ENCODE data around the gene ZC3HAV1.

The ZC3HAV1 gene

DNA sequence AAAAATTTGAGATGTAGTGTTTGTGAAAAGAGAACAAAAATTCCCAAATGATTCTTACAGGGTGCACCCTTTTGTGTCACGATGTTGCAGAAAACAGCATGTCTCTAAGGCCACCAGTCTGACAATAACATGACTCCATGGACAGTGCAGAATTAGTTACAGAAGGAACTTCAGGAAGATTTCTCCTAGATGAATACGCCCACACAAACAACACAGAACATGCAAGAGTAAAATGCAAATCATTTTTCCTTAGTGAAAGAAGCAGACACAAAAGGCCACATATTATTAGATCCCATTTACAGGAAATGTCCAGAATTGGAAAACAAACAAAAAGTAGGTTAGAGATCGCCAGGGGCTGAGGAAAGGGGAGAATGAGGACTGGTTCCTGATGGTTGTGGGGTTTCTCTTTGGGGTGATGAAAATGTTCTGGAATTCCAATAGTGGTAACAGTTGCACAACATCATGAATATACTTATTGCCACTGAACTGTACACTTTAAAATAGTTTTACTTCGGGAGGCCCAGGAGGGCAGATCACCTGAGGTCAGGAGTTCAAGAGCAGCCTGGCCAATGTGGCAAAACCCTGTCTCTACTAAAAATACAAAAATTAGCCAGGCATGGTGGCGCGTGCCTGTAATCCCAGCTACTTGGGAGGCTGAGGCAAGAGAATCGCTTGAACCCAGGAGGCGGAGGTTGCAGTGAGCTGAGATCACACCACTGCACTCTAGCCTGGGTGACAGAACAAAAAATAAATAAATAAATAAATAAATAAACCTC is 10.2 kb downstream of the ZC3HAV1 start:
- peaks cover 98% of the 10 kb centered on the region for H3K79me2 ChIP-seq (ENCODE audit: insufficient read depth, low read length)
- DNase-seq, result no peak
- no peaks in the 10 kb centered on the region for H3K9me3 ChIP-seq (ENCODE audit: insufficient read depth, low read length, severe bottlenecking)
- H4K20me1 ChIP-seq (ENCODE audit: insufficient read depth, low read length), result peaks cover 30% of the 10 kb centered on the region
- peak overlapping the region; percentile 48 for H3K27ac ChIP-seq (ENCODE audit: low read length)
- H2AFZ ChIP-seq (ENCODE audit: low read depth, low read length), result no peak overlapping the region
- peaks cover 42% of the 10 kb centered on the region for H3K36me3 ChIP-seq (ENCODE audit: insufficient read depth, low read length)
- H3K4me3 ChIP-seq (ENCODE audit: low read depth in 1 of 2, low read length in 2 of 2), result no peak overlapping the region
- no peaks in the 10 kb centered on the region for H3K27me3 ChIP-seq (ENCODE audit: insufficient read depth, low read length, poor library complexity)
- H3K4me1 ChIP-seq (ENCODE audit: insufficient read depth, low read length), result peaks cover 93% of the 10 kb centered on the region
- peak overlapping the region; percentile 7; the same call in 1 of the 2 replicates for H3K4me2 ChIP-seq (ENCODE audit: insufficient read depth, low read length)
- H3K9ac ChIP-seq (ENCODE audit: low read depth, low read length), result no peak overlapping the region
- TF ChIP-seq EZH2 (IDR thresholded peaks at IDR 0.05; ENCODE audit: borderline replicate concordance, low read depth, low read length, severe bottlenecking), result no peak
- TF ChIP-seq, protein P1, sequence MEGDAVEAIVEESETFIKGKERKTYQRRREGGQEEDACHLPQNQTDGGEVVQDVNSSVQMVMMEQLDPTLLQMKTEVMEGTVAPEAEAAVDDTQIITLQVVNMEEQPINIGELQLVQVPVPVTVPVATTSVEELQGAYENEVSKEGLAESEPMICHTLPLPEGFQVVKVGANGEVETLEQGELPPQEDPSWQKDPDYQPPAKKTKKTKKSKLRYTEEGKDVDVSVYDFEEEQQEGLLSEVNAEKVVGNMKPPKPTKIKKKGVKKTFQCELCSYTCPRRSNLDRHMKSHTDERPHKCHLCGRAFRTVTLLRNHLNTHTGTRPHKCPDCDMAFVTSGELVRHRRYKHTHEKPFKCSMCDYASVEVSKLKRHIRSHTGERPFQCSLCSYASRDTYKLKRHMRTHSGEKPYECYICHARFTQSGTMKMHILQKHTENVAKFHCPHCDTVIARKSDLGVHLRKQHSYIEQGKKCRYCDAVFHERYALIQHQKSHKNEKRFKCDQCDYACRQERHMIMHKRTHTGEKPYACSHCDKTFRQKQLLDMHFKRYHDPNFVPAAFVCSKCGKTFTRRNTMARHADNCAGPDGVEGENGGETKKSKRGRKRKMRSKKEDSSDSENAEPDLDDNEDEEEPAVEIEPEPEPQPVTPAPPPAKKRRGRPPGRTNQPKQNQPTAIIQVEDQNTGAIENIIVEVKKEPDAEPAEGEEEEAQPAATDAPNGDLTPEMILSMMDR (IDR thresholded peaks at IDR 0.05; ENCODE audit: borderline replicate concordance, extremely low read depth, low read length, poor library complexity, severe bottlenecking), result no peak
- ATAC-seq (ENCODE audit: insufficient read depth, low read depth), result no peak

DNA sequence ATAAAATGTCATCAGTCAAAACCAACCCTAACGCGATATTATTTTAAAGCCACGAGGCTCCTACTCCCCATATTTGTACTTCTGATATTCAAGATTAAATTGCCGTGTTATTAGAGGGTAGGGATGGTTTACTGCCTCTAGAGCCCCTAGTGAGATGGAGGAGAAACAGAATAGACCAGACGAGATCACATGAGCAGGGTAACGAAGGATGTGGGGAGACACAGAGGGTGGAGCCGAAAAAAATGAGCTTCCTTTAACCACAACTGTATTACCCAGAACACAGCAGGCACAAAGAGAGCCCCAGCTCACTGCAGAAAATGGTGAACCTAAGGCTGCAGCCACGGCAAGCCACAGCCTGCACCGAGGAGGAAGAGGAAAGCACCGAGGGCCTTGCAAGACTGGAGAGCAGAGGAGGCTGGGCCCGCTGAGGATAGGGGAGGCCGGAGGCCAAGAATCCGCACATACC is 14.3 kb downstream of the ZC3HAV1 start:
- H3K36me3 ChIP-seq (ENCODE audit: insufficient read depth, low read length), result peaks cover 68% of the 10 kb centered on the region
- DNase-seq (peak; percentile 91), ATAC-seq (ENCODE audit: insufficient read depth, low read depth) (peak; percentile 98)
- no peaks in the 10 kb centered on the region for H3K9me3 ChIP-seq (ENCODE audit: insufficient read depth, low read length, severe bottlenecking)
- H3K9ac ChIP-seq (ENCODE audit: low read depth, low read length), result peak overlapping the region; percentile 64
- H3K79me2 ChIP-seq (ENCODE audit: insufficient read depth, low read length), result peaks cover 99% of the 10 kb centered on the region
- H3K27me3 ChIP-seq (ENCODE audit: insufficient read depth, low read length, poor library complexity), result no peaks in the 10 kb centered on the region
- peak overlapping the region; percentile 44 for H2AFZ ChIP-seq (ENCODE audit: low read depth, low read length)
- peak overlapping the region; percentile 12 to 57; a peak in 3 of 4 replicates for H3K4me3 ChIP-seq (ENCODE audit: low read depth in 1 of 2, low read length in 2 of 2)
- H4K20me1 ChIP-seq (ENCODE audit: insufficient read depth, low read length), result peaks cover 49% of the 10 kb centered on the region
- peak overlapping the region; percentile 95 for H3K27ac ChIP-seq (ENCODE audit: low read length)
- peak overlapping the region; percentile 83 for H3K4me2 ChIP-seq (ENCODE audit: insufficient read depth, low read length)
- H3K4me1 ChIP-seq (ENCODE audit: insufficient read depth, low read length), result peaks cover 75% of the 10 kb centered on the region
- TF ChIP-seq, protein P1 (IDR thresholded peaks at IDR 0.05; ENCODE audit: borderline replicate concordance, extremely low read depth, low read length, poor library complexity, severe bottlenecking), result peak; percentile 61
- no peak for TF ChIP-seq EZH2 (IDR thresholded peaks at IDR 0.05; ENCODE audit: borderline replicate concordance, low read depth, low read length, severe bottlenecking)

DNA sequence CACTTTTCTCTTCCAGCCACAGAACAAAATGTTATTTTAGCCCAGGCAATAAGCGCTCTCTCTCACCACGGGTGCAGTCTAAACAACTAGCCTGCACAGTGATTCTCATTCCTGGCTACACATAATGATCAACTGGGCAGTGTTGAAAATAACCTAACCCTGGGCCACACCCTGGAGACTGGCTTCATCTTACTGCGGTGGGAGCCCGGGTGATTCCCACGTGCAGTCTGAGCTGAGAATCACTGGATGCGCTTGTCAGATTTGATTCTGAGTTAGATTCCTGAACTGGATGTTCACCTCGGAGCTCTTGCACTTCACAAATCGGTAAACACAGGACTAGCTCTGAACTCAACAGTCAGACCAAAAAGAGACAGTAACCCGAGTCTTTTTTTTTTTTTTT is 14.9 kb downstream of the ZC3HAV1 start:
- H2AFZ ChIP-seq (ENCODE audit: low read depth, low read length), result 0 out of 2 replicates have a peak overlapping the region, but pooled peaks have one; percentile 9
- H3K79me2 ChIP-seq (ENCODE audit: insufficient read depth, low read length), result peaks cover 99% of the 10 kb centered on the region
- peak overlapping the region; percentile 9 to 57; a peak in 3 of 4 replicates for H3K4me3 ChIP-seq (ENCODE audit: low read depth in 1 of 2, low read length in 2 of 2)
- DNase-seq (peak; percentile 36), ATAC-seq (ENCODE audit: insufficient read depth, low read depth) (peak; percentile 1; the same call in 1 of the 3 replicates)
- H3K9me3 ChIP-seq (ENCODE audit: insufficient read depth, low read length, severe bottlenecking), result no peaks in the 10 kb centered on the region
- H3K4me2 ChIP-seq (ENCODE audit: insufficient read depth, low read length), result peak overlapping the region; percentile 83
- peaks cover 49% of the 10 kb centered on the region for H4K20me1 ChIP-seq (ENCODE audit: insufficient read depth, low read length)
- H3K4me1 ChIP-seq (ENCODE audit: insufficient read depth, low read length), result peaks cover 70% of the 10 kb centered on the region
- TF ChIP-seq, protein P1 (IDR thresholded peaks at IDR 0.05; ENCODE audit: borderline replicate concordance, extremely low read depth, low read length, poor library complexity, severe bottlenecking), result no peak
- TF ChIP-seq EZH2 (IDR thresholded peaks at IDR 0.05; ENCODE audit: borderline replicate concordance, low read depth, low read length, severe bottlenecking), result no peak
- H3K27me3 ChIP-seq (ENCODE audit: insufficient read depth, low read length, poor library complexity), result no peaks in the 10 kb centered on the region
- H3K27ac ChIP-seq (ENCODE audit: low read length), result peak overlapping the region; percentile 95
- peaks cover 73% of the 10 kb centered on the region for H3K36me3 ChIP-seq (ENCODE audit: insufficient read depth, low read length)
- peak overlapping the region; percentile 64 for H3K9ac ChIP-seq (ENCODE audit: low read depth, low read length)
